ENCODE results near the gene LRRC31.

DNA sequence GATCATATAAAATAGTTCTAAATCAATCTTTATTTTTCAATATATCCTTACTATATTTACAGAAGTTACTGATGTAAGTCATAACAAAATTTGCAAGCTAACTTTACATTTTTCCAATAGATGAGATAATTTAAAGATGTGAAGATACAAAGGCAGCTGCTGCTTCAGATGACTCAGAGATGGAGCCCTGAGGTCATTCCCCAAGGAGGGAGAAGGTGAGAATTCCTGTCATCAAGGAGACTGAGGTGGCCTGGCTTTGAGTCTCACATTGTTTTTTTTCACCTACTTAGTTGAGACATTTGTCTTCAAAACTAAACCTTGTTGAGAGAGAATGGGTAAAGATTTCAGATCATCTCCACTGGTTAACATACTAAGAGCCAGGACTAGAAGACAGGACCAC, 37.7 kb upstream of the LRRC31 start:
- TF ChIP-seq ZNF384 (IDR thresholded peaks at IDR 0.05) (no peak), SUZ12 (IDR thresholded peaks at IDR 0.05) (no peak), SP1 (IDR thresholded peaks at IDR 0.05) (no peak)

Measured in HEK293T (cell line).